Measurements from ENCODE around the gene CAMTA1.

DNA sequence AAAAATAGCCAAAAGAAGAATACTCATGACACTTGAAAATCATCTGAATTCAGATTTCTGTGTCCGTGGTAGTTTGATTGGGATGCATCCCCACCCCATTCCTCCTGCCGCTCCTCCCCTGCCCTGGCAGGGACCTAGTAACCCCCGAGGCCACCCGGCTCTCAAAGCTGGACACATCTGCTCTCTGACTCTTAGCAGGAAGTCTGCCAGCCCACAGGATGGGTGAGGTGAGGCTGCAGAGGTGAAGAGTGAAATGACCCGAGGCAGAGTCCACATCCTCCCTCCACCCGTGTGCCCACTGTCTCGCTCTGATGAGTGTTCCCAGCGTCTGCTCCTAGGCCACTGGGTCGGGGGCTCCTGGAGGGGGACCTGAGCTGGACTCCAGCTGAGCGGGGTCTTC is 677.4 kb downstream of the CAMTA1 start:
- TF ChIP-seq, protein P1, sequence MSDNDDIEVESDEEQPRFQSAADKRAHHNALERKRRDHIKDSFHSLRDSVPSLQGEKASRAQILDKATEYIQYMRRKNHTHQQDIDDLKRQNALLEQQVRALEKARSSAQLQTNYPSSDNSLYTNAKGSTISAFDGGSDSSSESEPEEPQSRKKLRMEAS (IDR thresholded peaks at IDR 0.05; ENCODE audit: low read depth) = no peak
- TF ChIP-seq POLR2AphosphoS5 (IDR thresholded peaks at IDR 0.05; ENCODE audit: low read depth, low read length) (no peak), FOXM1 (IDR thresholded peaks at IDR 0.05; ENCODE audit: low read depth) (no peak), TAF1 (IDR thresholded peaks at IDR 0.05; ENCODE audit: borderline replicate concordance, low read depth, low read length) (no peak), SIN3A (IDR thresholded peaks at IDR 0.05; ENCODE audit: borderline replicate concordance, low read depth, low read length) (no peak), RFX5 (IDR thresholded peaks at IDR 0.05; ENCODE audit: low read length) (no peak), GATA2 (CRISPR knock-in tag; IDR thresholded peaks at IDR 0.05) (no peak), EP300 (IDR thresholded peaks at IDR 0.05; ENCODE audit: borderline replicate concordance in 1 of 2, low read depth in 1 of 2, low read length in 1 of 2) (peak in 1 of 2 experiments; percentile 44; a peak in 1 of 4 replicates), MXI1 (IDR thresholded peaks at IDR 0.05; ENCODE audit: low read depth, low read length) (no peak), TEAD4 (IDR thresholded peaks at IDR 0.05; ENCODE audit: borderline replicate concordance, insufficient read depth) (no peak), RXRA (IDR thresholded peaks at IDR 0.05; ENCODE audit: borderline replicate concordance, low read depth) (no peak)
- TF ChIP-seq, protein P2, sequence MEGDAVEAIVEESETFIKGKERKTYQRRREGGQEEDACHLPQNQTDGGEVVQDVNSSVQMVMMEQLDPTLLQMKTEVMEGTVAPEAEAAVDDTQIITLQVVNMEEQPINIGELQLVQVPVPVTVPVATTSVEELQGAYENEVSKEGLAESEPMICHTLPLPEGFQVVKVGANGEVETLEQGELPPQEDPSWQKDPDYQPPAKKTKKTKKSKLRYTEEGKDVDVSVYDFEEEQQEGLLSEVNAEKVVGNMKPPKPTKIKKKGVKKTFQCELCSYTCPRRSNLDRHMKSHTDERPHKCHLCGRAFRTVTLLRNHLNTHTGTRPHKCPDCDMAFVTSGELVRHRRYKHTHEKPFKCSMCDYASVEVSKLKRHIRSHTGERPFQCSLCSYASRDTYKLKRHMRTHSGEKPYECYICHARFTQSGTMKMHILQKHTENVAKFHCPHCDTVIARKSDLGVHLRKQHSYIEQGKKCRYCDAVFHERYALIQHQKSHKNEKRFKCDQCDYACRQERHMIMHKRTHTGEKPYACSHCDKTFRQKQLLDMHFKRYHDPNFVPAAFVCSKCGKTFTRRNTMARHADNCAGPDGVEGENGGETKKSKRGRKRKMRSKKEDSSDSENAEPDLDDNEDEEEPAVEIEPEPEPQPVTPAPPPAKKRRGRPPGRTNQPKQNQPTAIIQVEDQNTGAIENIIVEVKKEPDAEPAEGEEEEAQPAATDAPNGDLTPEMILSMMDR (IDR thresholded peaks at IDR 0.05) = no peak
- TF ChIP-seq, protein P3, sequence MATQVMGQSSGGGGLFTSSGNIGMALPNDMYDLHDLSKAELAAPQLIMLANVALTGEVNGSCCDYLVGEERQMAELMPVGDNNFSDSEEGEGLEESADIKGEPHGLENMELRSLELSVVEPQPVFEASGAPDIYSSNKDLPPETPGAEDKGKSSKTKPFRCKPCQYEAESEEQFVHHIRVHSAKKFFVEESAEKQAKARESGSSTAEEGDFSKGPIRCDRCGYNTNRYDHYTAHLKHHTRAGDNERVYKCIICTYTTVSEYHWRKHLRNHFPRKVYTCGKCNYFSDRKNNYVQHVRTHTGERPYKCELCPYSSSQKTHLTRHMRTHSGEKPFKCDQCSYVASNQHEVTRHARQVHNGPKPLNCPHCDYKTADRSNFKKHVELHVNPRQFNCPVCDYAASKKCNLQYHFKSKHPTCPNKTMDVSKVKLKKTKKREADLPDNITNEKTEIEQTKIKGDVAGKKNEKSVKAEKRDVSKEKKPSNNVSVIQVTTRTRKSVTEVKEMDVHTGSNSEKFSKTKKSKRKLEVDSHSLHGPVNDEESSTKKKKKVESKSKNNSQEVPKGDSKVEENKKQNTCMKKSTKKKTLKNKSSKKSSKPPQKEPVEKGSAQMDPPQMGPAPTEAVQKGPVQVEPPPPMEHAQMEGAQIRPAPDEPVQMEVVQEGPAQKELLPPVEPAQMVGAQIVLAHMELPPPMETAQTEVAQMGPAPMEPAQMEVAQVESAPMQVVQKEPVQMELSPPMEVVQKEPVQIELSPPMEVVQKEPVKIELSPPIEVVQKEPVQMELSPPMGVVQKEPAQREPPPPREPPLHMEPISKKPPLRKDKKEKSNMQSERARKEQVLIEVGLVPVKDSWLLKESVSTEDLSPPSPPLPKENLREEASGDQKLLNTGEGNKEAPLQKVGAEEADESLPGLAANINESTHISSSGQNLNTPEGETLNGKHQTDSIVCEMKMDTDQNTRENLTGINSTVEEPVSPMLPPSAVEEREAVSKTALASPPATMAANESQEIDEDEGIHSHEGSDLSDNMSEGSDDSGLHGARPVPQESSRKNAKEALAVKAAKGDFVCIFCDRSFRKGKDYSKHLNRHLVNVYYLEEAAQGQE (IDR thresholded peaks at IDR 0.05; ENCODE audit: low read depth, low read length) = no peak
- TF ChIP-seq, protein P4, sequence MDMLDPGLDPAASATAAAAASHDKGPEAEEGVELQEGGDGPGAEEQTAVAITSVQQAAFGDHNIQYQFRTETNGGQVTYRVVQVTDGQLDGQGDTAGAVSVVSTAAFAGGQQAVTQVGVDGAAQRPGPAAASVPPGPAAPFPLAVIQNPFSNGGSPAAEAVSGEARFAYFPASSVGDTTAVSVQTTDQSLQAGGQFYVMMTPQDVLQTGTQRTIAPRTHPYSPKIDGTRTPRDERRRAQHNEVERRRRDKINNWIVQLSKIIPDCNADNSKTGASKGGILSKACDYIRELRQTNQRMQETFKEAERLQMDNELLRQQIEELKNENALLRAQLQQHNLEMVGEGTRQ (IDR thresholded peaks at IDR 0.05; ENCODE audit: borderline replicate concordance, low read depth, low read length) = no peak
